Endothelial cell of umbilical vein (primary cell): Measurements from ENCODE around the gene MAP1LC3B2. TPM values are rescaled to one million over a fixed set of nuclear protein-coding genes. Genes with fewer than 3 reads are reported as not detected.

ENCODE experiments used
- BruUV-seq: library from RNA; stranded (reverse); fragments of 400-500 nt; replicated peaks from 2 replicates; lab custom pipeline; 2021; lab: Mats Ljungman, UMichigan
- CTCF ChIA-PET: fragments of 300-600, 350-600 bp; sonication (Branson Sonifier 250); formaldehyde crosslinking; loops from one replicate; lab custom pipeline; 2021; ENCODE audit warnings: antibody characterized with exemption, inconsistent platforms; lab: Charles Lee
- POLR2A ChIA-PET: fragments of 300-600, 350-600 bp; sonication (Branson Sonifier 250); formaldehyde crosslinking; loops from one replicate; lab custom pipeline; 2021; ENCODE audit warnings: antibody characterized with exemption, inconsistent platforms; lab: Charles Lee
- DNase-seq: peaks from one replicate; pipeline ENCODE4 v3.0.0-alpha.2; 2011; ENCODE audit warnings: low read depth, low spot score
- FAIRE-seq: peaks from 2 replicates; lab custom pipeline; 2011; peaks lifted over from hg19 to GRCh38; lab: Jason Lieb, UNC
- H2AFZ ChIP-seq: 2 replicates; pipeline ENCODE4 v1.6.0; 2012; ENCODE audit warnings: low read depth, low read length, control low read depth, inconsistent platforms
- H3K27ac ChIP-seq: 2 replicates; pipeline ENCODE4 v1.5.1; 2011; ENCODE audit warnings: low read depth, mild to moderate bottlenecking, control low read depth, low read length, moderate library complexity; ENCODE audit not compliant: insufficient read depth
- H3K27me3 ChIP-seq, 2 experiments: 2 replicates each; pipeline versions ENCODE4 v1.6.0 to v1.6.1; 2011; ENCODE audit warnings: low read length in 2 of 2, mixed read lengths in 1 of 2; ENCODE audit not compliant: control insufficient read depth in 2 of 2, insufficient read depth in 2 of 2
- H3K36me3 ChIP-seq, 2 experiments: 2 replicates in 1 of 2; 3 replicates in 1 of 2; pipeline ENCODE4 v1.5.1; 2011; ENCODE audit warnings: low read length in 2 of 2, mild to moderate bottlenecking in 1 of 2, moderate library complexity in 1 of 2; ENCODE audit not compliant: control insufficient read depth in 2 of 2, insufficient read depth in 2 of 2; ENCODE audit errors: extremely low read depth in 1 of 2
- H3K4me1 ChIP-seq: 3 replicates; pipeline ENCODE4 v1.5.1; 2011; ENCODE audit warnings: mild to moderate bottlenecking, low read length; ENCODE audit not compliant: control insufficient read depth, insufficient read depth; ENCODE audit errors: extremely low read depth
- H3K4me2 ChIP-seq: 2 replicates; pipeline ENCODE4 v1.6.1; 2011; ENCODE audit warnings: low read length, control low read depth, mixed read lengths; ENCODE audit not compliant: insufficient read depth
- H3K4me3 ChIP-seq, 3 experiments: fragments of 200-600 bp in 1 of 3; sonication (generic), shearing (Covaris generic) in 1 of 3; replicated peaks in 1 of 3; 2 replicates each; pipeline ENCODE4 v1.5.1; 2011 to 2016; ENCODE audit warnings: control low read depth in 3 of 3, low read length in 3 of 3, mild to moderate bottlenecking in 2 of 3, inconsistent platforms in 1 of 3, low read depth in 1 of 3, moderate library complexity in 1 of 3; ENCODE audit not compliant: insufficient read depth in 1 of 3
- H3K79me2 ChIP-seq: 2 replicates; pipeline ENCODE4 v1.6.0; 2012; ENCODE audit warnings: low read length, inconsistent platforms; ENCODE audit not compliant: control insufficient read depth, insufficient read depth
- H3K9ac ChIP-seq: replicated peaks from 2 replicates; pipeline ENCODE3; 2011; ENCODE audit warnings: low read length, control low read depth; ENCODE audit not compliant: insufficient read depth; ENCODE audit errors: extremely low read depth
- H3K9me1 ChIP-seq: replicated peaks from 3 replicates; pipeline ENCODE4 v1.6.0; 2011; ENCODE audit warnings: mild to moderate bottlenecking, low read length; ENCODE audit not compliant: control insufficient read depth, insufficient read depth; ENCODE audit errors: extremely low read depth
- H3K9me3 ChIP-seq: replicated peaks from 2 replicates; pipeline ENCODE4 v1.5.1; 2012; ENCODE audit warnings: low read length, inconsistent platforms; ENCODE audit not compliant: control insufficient read depth, insufficient read depth
- H4K20me1 ChIP-seq: replicated peaks from 2 replicates; pipeline ENCODE3; 2011; ENCODE audit warnings: mild to moderate bottlenecking, low read length; ENCODE audit not compliant: control insufficient read depth, insufficient read depth; ENCODE audit errors: extremely low read depth
- FOS ChIP-seq: IDR thresholded peaks from 2 replicates; pipeline ENCODE4 v1.6.1; 2011; ENCODE audit warnings: mild to moderate bottlenecking, low read length, moderate library complexity, borderline replicate concordance; ENCODE audit not compliant: insufficient read depth
- JUN ChIP-seq: IDR thresholded peaks from 2 replicates; pipeline ENCODE4 v1.6.1; 2011; ENCODE audit warnings: borderline replicate concordance, low read depth; ENCODE audit not compliant: insufficient read length, insufficient read depth
- dilution Hi-C: fragments of 300-500 bp; cut with MboI; formaldehyde crosslinking; loops from one replicate; pipeline ENCODE4 v1.15.0; 2019; ENCODE audit warnings: low sequenced_read_pairs; ENCODE audit not compliant: extremely low pct_ligation_motif_present
- intact Hi-C: fragments of 100-400 bp; cut with micrococcal nuclease; formaldehyde crosslinking; loops from one replicate; pipeline ENCODE4 v1.10.0; 2022
- polyA plus RNA-seq, 4 experiments: library from polyadenylated mRNA; depleted of rRNA in 3 of 4; stranded (reverse) in 3 of 4; unstranded in 1 of 4; fragments of >200 nt; gene quantifications; 2 replicates each; pipeline versions ENCODE4 v1.2.1 to v1.2.3, GENCODE V29; 2011 to 2012; ENCODE audit warnings: missing spikeins in 1 of 4
- total RNA-seq: library from RNA; stranded (reverse); gene quantifications from 2 replicates; pipeline ENCODE4 v1.2.3, GENCODE V29; 2021
- TF ChIP-seq, protein P1 (sequence below): IDR thresholded peaks from 2 replicates; pipeline ENCODE4 v1.6.1; 2011; ENCODE audit not compliant: insufficient read depth, insufficient read length

The MAP1LC3B2 gene
- total and polyA plus RNA-seq, 2 donors (not counting 3 experiments of a cell fraction or from before 2014, with no cell fraction given) = 0.32 to 4.1 TPM

DNA sequence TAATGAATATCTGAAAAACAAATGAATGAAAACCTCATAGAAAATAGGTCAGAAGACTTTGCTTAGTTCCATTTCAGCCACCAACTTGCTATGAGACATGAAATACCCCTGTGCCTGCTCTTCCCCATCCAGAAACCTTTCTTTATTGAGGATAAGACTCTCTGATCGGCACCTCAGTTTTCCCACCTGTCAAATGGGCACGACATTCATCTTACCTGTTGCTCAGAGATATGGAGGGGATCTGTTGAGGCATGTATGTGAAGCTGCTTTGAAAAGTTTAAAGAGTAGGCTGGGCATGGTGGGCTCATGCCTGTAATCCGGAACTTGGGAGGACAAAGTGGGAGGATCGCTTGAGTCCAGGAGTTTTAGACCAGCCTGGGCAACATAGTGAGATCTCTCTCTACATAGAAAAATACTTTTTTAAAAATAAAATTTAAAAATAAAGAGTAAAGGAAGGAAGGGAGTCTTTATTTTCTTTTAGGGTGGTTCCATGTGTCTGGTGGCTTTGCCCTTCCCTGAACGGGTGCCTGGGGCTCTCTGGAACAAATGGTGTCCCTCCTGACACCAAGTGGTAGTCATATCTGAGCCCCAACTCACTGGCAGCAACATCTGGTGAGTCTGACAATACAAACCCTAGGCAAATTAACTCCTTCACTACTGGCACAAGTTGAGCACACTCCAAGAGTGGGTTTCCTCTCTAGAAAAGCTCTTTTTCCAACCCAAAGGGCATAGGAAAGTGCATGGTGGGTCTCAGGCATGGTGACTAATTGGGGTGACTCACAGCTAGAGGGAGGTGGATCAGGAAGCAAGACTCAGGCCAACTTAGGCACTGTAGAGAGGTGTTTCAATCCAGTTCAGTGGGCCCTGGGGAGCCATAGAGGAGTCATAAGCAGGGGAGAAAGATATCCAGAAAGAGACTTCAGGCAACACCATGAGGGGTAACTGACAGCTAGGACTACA lies 42.1 kb downstream of the MAP1LC3B2 start:
- peaks cover 0 to 2% of the 10 kb centered on the region in 2 experiments for H3K27me3 ChIP-seq
- FAIRE-seq (peak; percentile 46), DNase-seq (peak; percentile 26)
- H3K9me1 ChIP-seq = no peaks in the 10 kb centered on the region
- no peak overlapping the region for H3K4me3 ChIP-seq
- H4K20me1 ChIP-seq = no peaks in the 10 kb centered on the region
- no peaks in the 10 kb centered on the region for H3K9me3 ChIP-seq
- ChIA-PET CTCF (interaction anchor here (0.7 to 3.2 kb wide), 8 partner anchors 92 to 618 kb away, joined by 3 to 36 read pairs (median 4); no protein-coding TSS in a partner anchor), POLR2A (no interaction called here)
- H3K4me1 ChIP-seq = peaks cover 10% of the 10 kb centered on the region
- dilution Hi-C loops = no loop called here
- no peak overlapping the region for H3K27ac ChIP-seq
- peak overlapping the region; percentile 14 for H2AFZ ChIP-seq
- no peak overlapping the region for H3K4me2 ChIP-seq
- BruUV-seq = no TSS peak
- intact Hi-C loops = loop anchor here (5.0 kb wide), 1 partner anchor 106 kb away; no protein-coding TSS in a partner anchor
- no peaks in the 10 kb centered on the region for H3K36me3 ChIP-seq
- H3K79me2 ChIP-seq = no peaks in the 10 kb centered on the region
- H3K9ac ChIP-seq = no peak overlapping the region
- TF ChIP-seq FOS (peak; percentile 58), JUN (peak; percentile 27)
- TF ChIP-seq, protein P1, sequence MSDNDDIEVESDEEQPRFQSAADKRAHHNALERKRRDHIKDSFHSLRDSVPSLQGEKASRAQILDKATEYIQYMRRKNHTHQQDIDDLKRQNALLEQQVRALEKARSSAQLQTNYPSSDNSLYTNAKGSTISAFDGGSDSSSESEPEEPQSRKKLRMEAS = no peak
